HepG2 (cell line): ENCODE results near the gene COQ4. TPM values are rescaled to one million over a fixed set of nuclear protein-coding genes. Genes with fewer than 3 reads are reported as not detected.

Experiments used
- ATAC-seq: fragments of 200-7000 bp; cut with Tn5 transposase; 3 replicates; pipeline ENCODE4 v1.9.1; 2020; ENCODE audit warnings: mild to moderate bottlenecking, moderate library complexity
- BruUV-seq: library from RNA; stranded (reverse); fragments of 400-500 nt; replicated peaks from 2 replicates; lab custom pipeline; 2021; lab: Mats Ljungman, UMichigan
- CTCF ChIA-PET: fragments of 300-600 bp; formaldehyde crosslinking; extraction: SDS; loops from one replicate; lab custom pipeline; 2021; ENCODE audit warnings: low total read pairs, inconsistent platforms, low intra/inter-chr PET ratio; lab: Yijun Ruan, JAX
- POLR2A ChIA-PET: fragments of 350-600 bp; sonication (Branson Sonifier 250); formaldehyde crosslinking; loops from one replicate; lab custom pipeline; 2020; ENCODE audit warnings: antibody characterized with exemption, inconsistent platforms; lab: Yijun Ruan, JAX
- DNase-seq: peaks from one replicate; pipeline ENCODE4 v3.0.0-alpha.2; 2015; ENCODE audit warnings: low spot score
- FAIRE-seq: peaks from 3 replicates; lab custom pipeline; 2011; peaks lifted over from hg19 to GRCh38; lab: Jason Lieb, UNC
- H2AFZ ChIP-seq: one replicate; pipeline ENCODE4 v1.6.1; 2011; ENCODE audit warnings: low read length, inconsistent platforms
- H3K27ac ChIP-seq: fragments of 300-600 bp; 3 replicates; pipeline ENCODE4 v1.8.0; 2011; ENCODE audit warnings: mixed run types, mild to moderate bottlenecking, mixed read lengths, low read length, inconsistent platforms; ENCODE audit not compliant: insufficient read depth; ENCODE audit errors: extremely low read length
- H3K27me3 ChIP-seq, 2 experiments: fragments of 200-600 bp in 1 of 2; 2 replicates in 1 of 2; 3 replicates in 1 of 2; pipeline versions ENCODE4 v1.6.0 to v1.8.0; 2011; ENCODE audit warnings: low read length in 2 of 2, mild to moderate bottlenecking in 2 of 2, moderate library complexity in 2 of 2, inconsistent platforms in 1 of 2; ENCODE audit not compliant: insufficient read depth in 2 of 2, control insufficient read depth in 1 of 2
- H3K36me3 ChIP-seq, 2 experiments: fragments of 200-600 bp in 1 of 2; replicated peaks in 1 of 2; 2 replicates in 1 of 2; 3 replicates in 1 of 2; pipeline versions ENCODE4 v1.5.1 to v1.8.0; 2011; ENCODE audit warnings: low read length in 2 of 2, inconsistent platforms in 1 of 2; ENCODE audit not compliant: insufficient read depth in 2 of 2, control insufficient read depth in 1 of 2
- H3K4me1 ChIP-seq: 2 replicates; pipeline ENCODE4 v1.5.1; 2012; ENCODE audit warnings: low read length, inconsistent platforms; ENCODE audit not compliant: insufficient read depth
- H3K4me2 ChIP-seq: 2 replicates; pipeline ENCODE4 v1.6.0; 2011; ENCODE audit warnings: low read depth, low read length, inconsistent platforms
- H3K4me3 ChIP-seq, 3 experiments: fragments of 200-600 bp in 1 of 3; sonication (generic), shearing (Covaris generic) in 1 of 3; replicated peaks in 1 of 3; 2 replicates each; pipeline ENCODE4 v1.5.1; 2011 to 2016; ENCODE audit warnings: low read length in 3 of 3, inconsistent platforms in 2 of 3, low read depth in 2 of 3, mild to moderate bottlenecking in 2 of 3, control low read depth in 1 of 3, mixed read lengths in 1 of 3; ENCODE audit not compliant: insufficient read depth in 1 of 3
- H3K79me2 ChIP-seq: one replicate; pipeline ENCODE4 v1.6.1; 2011; ENCODE audit warnings: low read length, inconsistent platforms; ENCODE audit not compliant: insufficient read depth
- H3K9ac ChIP-seq: 2 replicates; pipeline ENCODE4 v1.6.0; 2011; ENCODE audit warnings: mild to moderate bottlenecking, low read depth, low read length, inconsistent platforms; ENCODE audit not compliant: insufficient read depth
- H3K9me3 ChIP-seq: 2 replicates; pipeline ENCODE4 v1.5.1; 2012; ENCODE audit warnings: mild to moderate bottlenecking, low read length
- H4K20me1 ChIP-seq: 2 replicates; pipeline ENCODE4 v1.6.0; 2011; ENCODE audit warnings: inconsistent platforms, mild to moderate bottlenecking, low read length, moderate library complexity; ENCODE audit not compliant: insufficient read depth
- ARID5B ChIP-seq: IDR thresholded peaks from 2 replicates; pipeline ENCODE4 v1.4.0; 2020; ENCODE audit warnings: mild to moderate bottlenecking, missing genetic modification reagents
- DZIP1 ChIP-seq: sonication (generic); formaldehyde crosslinking; IDR thresholded peaks from 2 replicates; pipeline ENCODE4 v1.5.0; 2020; ENCODE audit warnings: mild to moderate bottlenecking, missing genetic modification reagents
- ELF1 ChIP-seq: sonication (generic); formaldehyde crosslinking; IDR thresholded peaks from 2 replicates; pipeline ENCODE4 v1.4.0; 2020; ENCODE audit warnings: missing genetic modification reagents
- ELF3 ChIP-seq: IDR thresholded peaks from 2 replicates; pipeline ENCODE4 v1.6.1; 2016; ENCODE audit warnings: missing genetic modification reagents, missing compliant biosample characterization
- IKZF5 ChIP-seq: IDR thresholded peaks from 2 replicates; pipeline ENCODE4 v1.6.1; 2018; ENCODE audit warnings: missing genetic modification reagents, mild to moderate bottlenecking, missing compliant biosample characterization
- SAP130 ChIP-seq: IDR thresholded peaks from 2 replicates; pipeline ENCODE4 v1.6.1; 2016; ENCODE audit warnings: low read depth
- TAF1 ChIP-seq: sonication (generic); formaldehyde crosslinking; IDR thresholded peaks from 2 replicates; pipeline ENCODE4 v1.4.0; 2020; ENCODE audit warnings: missing genetic modification reagents
- U2AF2 ChIP-seq: fragments of 200-400 bp; formaldehyde crosslinking; IDR thresholded peaks from 2 replicates; pipeline ENCODE4 v1.6.1; 2017; ENCODE audit warnings: low read depth, mild to moderate bottlenecking, low read length
- ZBTB14 ChIP-seq: sonication (generic); formaldehyde crosslinking; IDR thresholded peaks from 2 replicates; pipeline ENCODE4 v1.4.0; 2020; ENCODE audit warnings: missing genetic modification reagents
- ZMAT3 ChIP-seq: sonication (generic); formaldehyde crosslinking; conservative IDR thresholded peaks from 2 replicates; pipeline ENCODE4 v1.7.0; 2021; ENCODE audit warnings: missing genetic modification reagents
- ZNF17 ChIP-seq: sonication (generic); formaldehyde crosslinking; IDR thresholded peaks from 2 replicates; pipeline ENCODE4 v1.5.0; 2020; ENCODE audit warnings: mild to moderate bottlenecking, missing genetic modification reagents
- ZNF251 ChIP-seq: sonication (generic); formaldehyde crosslinking; IDR thresholded peaks from 2 replicates; pipeline ENCODE4 v1.9.0; 2021; ENCODE audit warnings: mild to moderate bottlenecking, missing genetic modification reagents
- WGBS: methylation state at CpG from one replicate; pipeline ENCODE4 v1.1.6; 2017; ENCODE audit warnings: low lambda C conversion rate; 5-methylcytosine and 5-hydroxymethylcytosine counted together
- in situ Hi-C: cut with HindIII; loops from 2 replicates; pipeline ENCODE4 v1.10.0; 2017; ENCODE audit warnings: low pct_unique_long_range_greater_than_20kb; ENCODE audit not compliant: extremely low pct_ligation_motif_present
- intact Hi-C: fragments of 100-400 bp; cut with micrococcal nuclease; formaldehyde crosslinking; loops from one replicate; pipeline ENCODE4 v1.10.0; 2022; ENCODE audit not compliant: unreplicated experiment
- polyA plus RNA-seq, 8 experiments: library from polyadenylated mRNA; depleted of rRNA in 3 of 8; stranded (reverse) in 7 of 8; unstranded in 1 of 8; fragments of >200 nt; fragmentation: Illumina TruSeq in 4 of 8; extraction: Trizol in 4 of 8; gene quantifications; 2 replicates each; pipeline versions ENCODE4 v1.2.1 to v1.2.3, GENCODE V29; 2011 to 2016; ENCODE audit warnings: low read depth in 4 of 8, missing spikeins in 1 of 8, mixed read lengths in 1 of 8; ENCODE audit not compliant: insufficient read depth in 1 of 8
- total RNA-seq, 5 experiments: library from RNA; depleted of rRNA; stranded (reverse); fragments of >200 nt; fragmentation: Illumina TruSeq; extraction: Trizol; gene quantifications; 2 replicates each; pipeline ENCODE4 v1.2.3, GENCODE V29; 2016; ENCODE audit warnings: low read depth in 1 of 5

Gene COQ4
- total and polyA plus RNA-seq, 2 of the 13 experiments (the other 11 are each of a cell fraction or from before 2014, with no cell fraction given) = 26.1 to 36.0 TPM

- ATAC-seq (peak; percentile 95), FAIRE-seq (peak; percentile 66), DNase-seq (peak; percentile 93)
- peaks cover 1 to 3% of the 10 kb centered on the region in 2 experiments; a peak in 2 of 5 replicates for H3K27me3 ChIP-seq
- H4K20me1 ChIP-seq = no peaks in the 10 kb centered on the region
- H3K27ac ChIP-seq = peak within 1 kb of the TSS; percentile 69
- WGBS = 1% methylated on average over 43 of the region's 55 CpGs
- BruUV-seq = TSS peak; percentile 99
- no peak within 1 kb of the TSS for H2AFZ ChIP-seq
- peak within 1 kb of the TSS; percentile 95 for H3K9ac ChIP-seq
- ChIA-PET CTCF (interaction anchor here (0.8 kb wide), 1 partner anchor 42 kb away, joined by 3 read pairs; no protein-coding TSS in a partner anchor), POLR2A (interaction anchor here (0.6 to 1.9 kb wide), 15 partner anchors 9 to 95 kb away, joined by 3 to 19 read pairs (median 4); partner anchors contain the start of genes CERCAM, GOLGA2, ODF2 and SLC27A4)
- peaks cover 37% of the 10 kb centered on the region for H3K79me2 ChIP-seq
- H3K4me1 ChIP-seq = peaks cover 15% of the 10 kb centered on the region
- peak within 1 kb of the TSS; percentile 77 for H3K4me2 ChIP-seq
- no peaks in the 10 kb centered on the region for H3K9me3 ChIP-seq
- peak within 1 kb of the TSS; percentile 87 to 92 (median 92) for H3K4me3 ChIP-seq
- H3K36me3 ChIP-seq = peaks cover 1 to 13% of the 10 kb centered on the region in 2 experiments; a peak in 1 of 5 replicates
- in situ Hi-C loops = no loop called here
- intact Hi-C loops = loop anchor here (2.0 kb wide), 1 partner anchor 42 kb away; no protein-coding TSS in a partner anchor
- TF ChIP-seq U2AF2 = no peak
- peak; percentile 94 for TF ChIP-seq SAP130 (CRISPR knock-in tag)
- TF ChIP-seq IKZF5 (CRISPR knock-in tag) = peak; percentile 70
- peak; percentile 76 for TF ChIP-seq TAF1 (CRISPR knock-in tag)
- no peak for TF ChIP-seq ZBTB14 (CRISPR knock-in tag)
- TF ChIP-seq ZMAT3 (CRISPR knock-in tag) = peak; percentile 64
- TF ChIP-seq ARID5B (CRISPR knock-in tag) = peak; percentile 33; the same call in 1 of the 2 replicates
- peak; percentile 86; the same call in 1 of the 2 replicates for TF ChIP-seq DZIP1
- TF ChIP-seq ZNF17 (CRISPR knock-in tag) = no peak
- no peak for TF ChIP-seq ZNF251 (CRISPR knock-in tag)
- TF ChIP-seq ELF1 = peak; percentile 92
- peak; percentile 61; the same call in 1 of the 2 replicates for TF ChIP-seq ELF3 (CRISPR knock-in tag)
Observed at GRCh38 chr9:128370752-128371629, 48.4 kb downstream of the COQ4 start, which contains the start of gene URM1. TSS of gene URM1 (plus strand) at chr9:128371374. CDS start at chr9:128371381, 7 bp downstream.
